GM18508 (cell line): ENCODE results near the gene TOR3A.

Source experiments
- ATAC-seq: cut with Tn5 transposase; IDR thresholded peaks from one replicate; pipeline ENCODE4 v1.9.1; 2021; ENCODE audit warnings: moderate number of reproducible peaks; ENCODE audit not compliant: insufficient read depth, unreplicated experiment

TOR3A gene

GRCh38 chr1:179142889-179143299, 61.0 kb downstream of the TOR3A start:
- ATAC-seq: no peak

GRCh38 chr1:179143322-179143721, 61.5 kb downstream of the TOR3A start:
- ATAC-seq: no peak

GRCh38 chr1:179144626-179145025, 62.8 kb downstream of the TOR3A start:
- no peak for ATAC-seq

GRCh38 chr1:179145521-179145920, 63.7 kb downstream of the TOR3A start:
- ATAC-seq: no peak
